ENCODE results near the gene ALOX12B.
"Not testable (repeated sequence)": the region's sequence is repeated elsewhere in the genome, so short reads cannot be mapped to it uniquely, and the experiment has no call there.

The ALOX12B gene

GRCh38 chr17:8118769-8119580 is 31.5 kb upstream of the ALOX12B start:
- peak; percentile 83 to 84 for DNase-seq

GRCh38 chr17:8117980-8118768 is 30.7 kb upstream of the ALOX12B start, which contains the start of gene ALOXE3:
TSS of gene ALOXE3 (minus strand) at chr17:8118514. CDS start at chr17:8117990, 524 bp downstream.
- peak; percentile 38 to 46 for DNase-seq

- no peak for DNase-seq
Observed at GRCh38 chr17:8117367-8117979, 30.0 kb upstream of the ALOX12B start.

- no peak for DNase-seq
Observed at GRCh38 chr17:8116776-8117175, 29.3 kb upstream of the ALOX12B start.

- no peak for DNase-seq
Observed at GRCh38 chr17:8110907-8111306, 23.4 kb upstream of the ALOX12B start.

GRCh38 chr17:8110456-8110804 is 22.9 kb upstream of the ALOX12B start:
- no peak for DNase-seq

- peak; percentile 81 to 83 for DNase-seq
Observed at GRCh38 chr17:8109661-8110455, 22.3 kb upstream of the ALOX12B start.

GRCh38 chr17:8108972-8109660 is 21.6 kb upstream of the ALOX12B start:
- no peak for DNase-seq

GRCh38 chr17:8106980-8107379 is 19.5 kb upstream of the ALOX12B start:
- not testable (repeated sequence) for DNase-seq

GRCh38 chr17:8105957-8106398 is 18.5 kb upstream of the ALOX12B start:
- DNase-seq: no peak

- DNase-seq: no peak
Observed at GRCh38 chr17:8104911-8105310, 17.4 kb upstream of the ALOX12B start.

GRCh38 chr17:8103549-8103948 is 16.0 kb upstream of the ALOX12B start:
- no peak for DNase-seq

- no peak for DNase-seq
Observed at GRCh38 chr17:8101721-8102120, 14.2 kb upstream of the ALOX12B start.

GRCh38 chr17:8100763-8101162 is 13.2 kb upstream of the ALOX12B start:
- no peak for DNase-seq

GRCh38 chr17:8100111-8100510 is 12.6 kb upstream of the ALOX12B start:
- no peak for DNase-seq

GRCh38 chr17:8096541-8096940 is 9.0 kb upstream of the ALOX12B start:
- no peak for DNase-seq

GRCh38 chr17:8095361-8095760 is 7.8 kb upstream of the ALOX12B start:
- no peak for DNase-seq

GRCh38 chr17:8091033-8091687 is 3.6 kb upstream of the ALOX12B start:
- no peak for DNase-seq

- DNase-seq: no peak
Observed at GRCh38 chr17:8089728-8090127, 2.2 kb upstream of the ALOX12B start.

GRCh38 chr17:8087952-8088230 is 375 bp upstream of the ALOX12B start:
- no peak for DNase-seq

- no peak for DNase-seq
Observed at GRCh38 chr17:8084250-8084649, 3.3 kb downstream of the ALOX12B start.

- no peak for DNase-seq
Observed at GRCh38 chr17:8082292-8082691, 5.2 kb downstream of the ALOX12B start.

All from activated CD4-positive, alpha-beta T cell treated with anti-CD3 and anti-CD28 coated beads for 4 hours (primary cell).